Measurements from ENCODE around the gene TAF1L.
"Not testable (repeated sequence)": the region's sequence is repeated elsewhere in the genome, so short reads cannot be mapped to it uniquely, and the experiment has no call there.

Gene TAF1L, protein sequence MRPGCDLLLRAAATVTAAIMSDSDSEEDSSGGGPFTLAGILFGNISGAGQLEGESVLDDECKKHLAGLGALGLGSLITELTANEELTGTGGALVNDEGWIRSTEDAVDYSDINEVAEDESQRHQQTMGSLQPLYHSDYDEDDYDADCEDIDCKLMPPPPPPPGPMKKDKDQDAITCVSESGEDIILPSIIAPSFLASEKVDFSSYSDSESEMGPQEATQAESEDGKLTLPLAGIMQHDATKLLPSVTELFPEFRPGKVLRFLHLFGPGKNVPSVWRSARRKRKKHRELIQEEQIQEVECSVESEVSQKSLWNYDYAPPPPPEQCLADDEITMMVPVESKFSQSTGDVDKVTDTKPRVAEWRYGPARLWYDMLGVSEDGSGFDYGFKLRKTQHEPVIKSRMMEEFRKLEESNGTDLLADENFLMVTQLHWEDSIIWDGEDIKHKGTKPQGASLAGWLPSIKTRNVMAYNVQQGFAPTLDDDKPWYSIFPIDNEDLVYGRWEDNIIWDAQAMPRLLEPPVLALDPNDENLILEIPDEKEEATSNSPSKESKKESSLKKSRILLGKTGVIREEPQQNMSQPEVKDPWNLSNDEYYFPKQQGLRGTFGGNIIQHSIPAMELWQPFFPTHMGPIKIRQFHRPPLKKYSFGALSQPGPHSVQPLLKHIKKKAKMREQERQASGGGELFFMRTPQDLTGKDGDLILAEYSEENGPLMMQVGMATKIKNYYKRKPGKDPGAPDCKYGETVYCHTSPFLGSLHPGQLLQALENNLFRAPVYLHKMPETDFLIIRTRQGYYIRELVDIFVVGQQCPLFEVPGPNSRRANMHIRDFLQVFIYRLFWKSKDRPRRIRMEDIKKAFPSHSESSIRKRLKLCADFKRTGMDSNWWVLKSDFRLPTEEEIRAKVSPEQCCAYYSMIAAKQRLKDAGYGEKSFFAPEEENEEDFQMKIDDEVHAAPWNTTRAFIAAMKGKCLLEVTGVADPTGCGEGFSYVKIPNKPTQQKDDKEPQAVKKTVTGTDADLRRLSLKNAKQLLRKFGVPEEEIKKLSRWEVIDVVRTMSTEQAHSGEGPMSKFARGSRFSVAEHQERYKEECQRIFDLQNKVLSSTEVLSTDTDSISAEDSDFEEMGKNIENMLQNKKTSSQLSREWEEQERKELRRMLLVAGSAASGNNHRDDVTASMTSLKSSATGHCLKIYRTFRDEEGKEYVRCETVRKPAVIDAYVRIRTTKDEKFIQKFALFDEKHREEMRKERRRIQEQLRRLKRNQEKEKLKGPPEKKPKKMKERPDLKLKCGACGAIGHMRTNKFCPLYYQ (N-terminal part only)

DNA sequence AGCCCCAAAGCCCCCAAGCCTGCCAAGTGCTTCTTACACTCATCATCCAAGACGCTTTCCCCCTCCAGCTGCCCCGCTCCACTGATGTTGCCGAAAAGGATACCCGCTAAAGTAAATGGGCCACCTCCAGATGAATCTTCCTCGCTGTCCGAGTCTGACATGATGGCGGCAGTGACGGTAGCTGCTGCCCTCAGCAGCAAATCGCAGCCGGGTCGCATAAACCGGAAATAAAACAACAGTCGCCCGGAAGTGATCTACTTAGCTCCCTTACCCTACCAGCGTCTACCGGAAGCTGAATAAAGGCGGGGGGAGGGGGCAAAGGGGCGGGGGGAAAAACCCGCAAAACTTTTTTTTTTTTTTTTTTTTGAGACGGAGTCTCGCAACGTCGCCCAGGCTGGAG is at the start of gene TAF1L:
TAF1L (minus strand) TSS at position 308 of the 400 bp plus-strand sequence; CDS start at position 218, 90 bp downstream.
- no peak for DNase-seq (ENCODE audit: low spot score)

DNA sequence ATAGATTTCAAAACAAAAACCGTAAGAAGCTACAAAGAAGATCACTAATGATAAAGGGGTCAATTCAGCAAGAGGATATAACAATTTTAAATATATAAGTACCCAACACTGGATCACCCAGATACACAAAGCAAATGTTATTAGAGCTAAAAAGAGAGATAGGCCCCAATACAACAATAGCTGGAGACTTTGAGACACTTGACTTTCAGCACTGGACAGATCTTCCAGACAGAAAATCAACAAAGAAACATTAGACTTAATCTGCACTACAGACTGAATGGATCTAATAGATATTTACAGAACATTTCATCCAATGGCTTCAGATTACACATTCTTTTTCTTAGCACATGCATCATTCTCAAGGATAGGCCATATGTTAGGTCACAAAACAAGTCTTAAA is 46.3 kb upstream of the TAF1L start:
- DNase-seq (ENCODE audit: low spot score): no peak

DNA sequence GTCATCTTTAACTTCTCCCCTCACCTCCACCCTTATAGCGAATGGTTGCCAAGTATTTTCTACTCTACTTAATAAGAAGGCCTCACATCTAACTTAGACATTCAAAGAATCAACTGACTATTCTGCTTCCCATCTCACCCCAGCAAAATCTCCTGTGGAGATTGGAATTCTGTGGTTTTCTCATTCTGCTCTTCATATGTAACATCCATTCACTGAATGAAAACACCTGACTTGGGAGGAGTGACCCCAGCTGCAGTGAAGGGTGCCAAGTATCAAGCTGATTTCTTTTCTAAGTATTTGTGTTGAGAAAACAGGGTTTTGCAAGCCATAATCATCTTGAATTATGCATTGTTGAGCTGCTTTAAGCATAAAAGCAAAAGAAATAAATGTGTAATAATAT is 42.5 kb upstream of the TAF1L start:
- no peak for DNase-seq (ENCODE audit: low spot score)

DNA sequence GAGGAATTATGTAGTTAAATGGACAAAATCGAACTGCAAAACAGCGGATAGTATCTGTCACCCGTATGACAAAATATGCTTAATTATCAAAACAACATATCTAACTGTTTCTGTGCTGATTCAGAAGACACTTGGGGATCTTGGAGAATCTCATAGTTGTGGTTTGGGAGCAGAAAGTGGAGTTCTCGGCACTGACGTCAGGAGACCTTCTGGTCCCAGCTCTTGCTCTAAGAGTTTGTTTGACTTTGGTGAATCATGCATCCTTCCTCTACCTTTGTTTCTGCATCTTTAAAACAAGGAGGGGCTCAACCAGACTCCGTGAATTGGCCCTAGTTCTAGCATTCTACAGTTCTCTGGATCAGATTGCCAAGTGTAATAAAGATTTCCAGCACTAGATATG is 37.0 kb upstream of the TAF1L start:
- DNase-seq (ENCODE audit: low spot score): no peak

DNA sequence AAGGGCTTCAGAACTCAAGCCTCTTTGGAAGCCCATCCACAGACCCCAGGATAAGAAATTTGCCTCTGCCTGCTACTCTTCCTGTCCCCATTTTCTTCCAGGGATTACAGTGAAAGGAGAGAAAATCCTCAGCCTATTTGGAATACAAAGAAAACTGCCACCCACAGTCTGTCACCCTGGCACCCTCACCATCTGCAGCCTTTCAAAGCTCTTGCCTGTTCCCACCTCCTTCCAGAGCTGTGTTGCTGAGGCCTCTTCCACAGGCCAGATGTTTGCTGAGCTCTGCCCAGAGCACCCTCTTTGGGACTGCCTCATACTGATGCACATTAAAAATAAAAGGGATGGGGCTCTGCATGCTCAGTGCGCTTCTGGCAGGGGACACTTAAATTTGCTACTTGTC is 35.9 kb upstream of the TAF1L start:
- no peak for DNase-seq (ENCODE audit: low spot score)

DNA sequence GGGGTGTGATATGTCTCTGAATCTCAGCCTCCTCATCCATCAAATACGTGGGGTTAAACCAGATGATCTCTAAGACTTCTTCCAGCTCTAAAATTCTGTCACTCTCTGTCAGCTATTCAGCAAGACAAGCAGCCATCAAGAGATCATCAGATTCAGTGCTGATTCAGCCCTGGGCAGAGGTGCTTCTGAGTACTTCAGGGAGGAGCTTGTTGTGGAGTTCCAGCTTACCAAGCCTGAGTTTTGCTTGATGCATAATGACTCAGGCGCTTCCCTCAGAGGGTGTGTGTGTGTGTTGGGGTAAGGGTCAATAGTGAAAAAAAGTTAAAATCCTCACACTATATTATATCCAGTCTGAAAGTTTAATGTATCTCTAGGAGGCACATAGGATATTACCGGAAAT is 29.6 kb upstream of the TAF1L start:
- no peak for DNase-seq (ENCODE audit: low spot score)

DNA sequence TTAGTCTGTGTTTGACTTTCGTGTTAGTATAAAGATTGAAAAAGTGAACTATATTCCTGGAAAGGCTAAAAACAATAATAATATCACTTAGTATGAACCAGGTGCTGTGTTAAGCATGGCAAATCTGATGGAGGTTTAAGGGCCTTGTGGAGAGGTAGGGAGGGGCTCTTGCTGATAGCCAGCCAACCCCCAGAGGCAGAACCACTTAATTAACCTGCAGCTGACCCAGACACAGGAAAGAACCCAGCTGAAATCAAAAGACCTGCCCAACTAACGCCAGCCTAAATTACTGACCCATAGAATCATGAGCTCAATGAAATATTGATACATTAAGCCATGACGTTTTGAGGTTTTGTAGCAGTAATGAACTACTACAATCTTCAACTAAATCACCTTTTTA is 28.3 kb upstream of the TAF1L start:
- no peak for DNase-seq (ENCODE audit: low spot score)

DNA sequence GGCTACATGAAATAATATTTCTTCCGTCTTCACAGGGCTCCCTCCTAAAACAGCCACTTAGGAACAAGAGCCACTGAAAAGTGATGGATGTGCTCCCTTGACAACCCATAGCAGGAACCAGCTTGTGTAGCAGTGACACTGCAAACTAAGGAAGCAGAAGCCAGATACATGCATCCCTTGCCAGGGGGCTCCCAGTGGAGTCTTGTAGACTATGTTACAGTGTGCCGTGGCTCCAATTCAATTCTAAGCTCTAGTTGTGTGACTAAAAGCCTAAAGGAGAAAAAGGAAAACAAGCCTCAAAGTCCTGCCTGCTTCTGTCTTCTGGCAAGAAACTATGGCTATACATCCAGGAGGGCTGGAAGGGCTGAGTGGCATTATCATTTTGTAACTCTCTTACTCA is 12.2 kb upstream of the TAF1L start:
- no peak for DNase-seq (ENCODE audit: low spot score)

DNA sequence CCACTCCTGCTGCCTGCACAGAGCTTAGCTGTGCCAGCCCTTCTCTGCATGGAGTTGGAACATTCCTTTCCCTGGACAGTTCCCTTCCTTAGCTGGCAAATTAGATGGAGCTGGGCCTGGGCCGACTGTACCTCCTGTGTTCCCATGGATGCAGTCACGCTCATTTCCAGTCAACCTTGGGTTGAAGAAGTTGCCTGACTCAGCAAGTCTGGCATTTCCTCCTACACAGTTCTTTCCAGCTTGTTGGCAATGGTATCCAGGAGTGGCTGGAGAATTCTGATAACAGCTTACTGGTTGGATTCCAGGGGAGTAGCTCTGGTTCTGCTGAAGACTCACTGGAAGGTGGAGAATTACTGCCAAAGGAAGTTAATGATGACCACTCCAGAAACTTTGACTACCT is 9.2 kb upstream of the TAF1L start:
- DNase-seq (ENCODE audit: low spot score): no peak

DNA sequence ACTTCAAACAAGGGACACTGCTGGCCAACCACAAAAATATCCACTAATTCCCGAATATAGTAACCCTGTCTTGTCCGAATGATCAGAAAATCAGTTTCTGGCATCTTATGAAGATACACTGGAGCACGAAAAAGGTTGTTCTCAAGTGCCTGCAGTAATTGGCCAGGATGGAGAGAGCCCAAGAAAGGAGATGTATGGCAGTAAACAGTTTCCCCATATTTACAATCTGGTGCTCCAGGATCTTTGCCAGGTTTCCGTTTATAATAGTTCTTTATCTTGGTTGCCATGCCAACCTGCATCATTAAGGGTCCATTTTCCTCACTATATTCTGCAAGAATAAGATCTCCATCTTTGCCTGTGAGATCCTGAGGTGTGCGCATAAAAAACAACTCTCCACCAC is 2.3 kb downstream of the TAF1L start:
- DNase-seq (ENCODE audit: low spot score): not testable (repeated sequence)

DNA sequence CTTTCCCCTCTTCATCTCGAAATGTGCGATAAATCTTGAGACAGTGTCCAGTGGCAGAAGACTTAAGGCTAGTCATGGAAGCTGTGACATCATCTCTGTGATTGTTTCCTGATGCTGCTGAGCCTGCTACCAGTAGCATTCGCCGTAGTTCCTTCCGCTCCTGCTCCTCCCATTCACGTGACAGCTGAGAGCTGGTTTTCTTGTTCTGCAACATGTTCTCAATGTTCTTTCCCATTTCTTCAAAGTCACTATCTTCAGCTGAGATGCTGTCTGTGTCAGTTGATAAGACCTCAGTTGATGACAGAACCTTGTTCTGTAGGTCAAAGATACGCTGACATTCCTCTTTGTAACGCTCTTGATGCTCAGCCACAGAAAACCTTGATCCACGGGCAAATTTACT is 3.5 kb downstream of the TAF1L start:
- DNase-seq (ENCODE audit: low spot score): no peak

DNA sequence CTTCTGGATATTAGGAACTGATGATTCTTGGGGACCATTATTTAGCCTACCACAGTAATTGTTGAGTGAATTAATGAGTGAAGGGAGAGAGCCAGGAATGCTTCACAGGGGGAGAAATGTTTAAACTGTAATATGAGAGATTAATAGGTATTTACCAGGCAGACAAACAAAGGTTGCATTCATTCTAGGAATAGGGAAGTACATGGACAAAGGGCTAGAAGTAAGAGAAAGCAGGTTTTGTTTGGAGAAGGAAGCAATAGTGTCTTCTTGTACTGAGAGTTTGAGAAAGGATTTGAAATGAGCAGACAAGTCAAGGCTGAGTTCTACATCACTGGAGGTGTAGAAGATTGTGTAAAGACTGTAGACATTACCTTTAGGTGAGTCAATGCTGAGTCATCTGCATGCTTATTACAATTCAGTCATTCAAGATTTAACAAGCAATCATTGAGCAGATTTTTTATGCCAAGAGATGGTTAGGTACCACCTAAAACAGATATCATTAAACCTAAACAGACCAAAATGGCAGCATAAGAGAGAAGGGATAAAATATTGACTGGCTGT is 8.0 kb downstream of the TAF1L start:
- no peak for DNase-seq (ENCODE audit: low spot score)

DNA sequence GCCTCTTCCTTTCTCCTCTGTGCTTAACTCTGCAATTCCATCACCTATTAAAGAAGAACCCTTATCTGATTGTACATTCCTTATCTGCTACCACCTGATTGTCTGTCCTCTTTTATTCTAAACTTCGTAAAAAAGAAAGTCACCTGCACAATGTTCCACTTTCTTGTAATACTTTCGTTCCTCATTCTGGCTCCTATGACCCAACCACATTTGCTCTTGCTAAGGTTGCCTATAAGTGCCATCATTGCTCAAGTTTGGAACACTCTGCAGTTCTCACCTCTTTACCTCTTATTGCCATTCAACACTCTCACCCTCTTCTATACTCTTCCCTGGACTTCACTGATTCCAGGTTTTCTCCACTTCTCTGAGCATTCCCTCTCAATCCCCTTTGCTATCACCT is 10.1 kb downstream of the TAF1L start:
- no peak for DNase-seq (ENCODE audit: low spot score)

DNA sequence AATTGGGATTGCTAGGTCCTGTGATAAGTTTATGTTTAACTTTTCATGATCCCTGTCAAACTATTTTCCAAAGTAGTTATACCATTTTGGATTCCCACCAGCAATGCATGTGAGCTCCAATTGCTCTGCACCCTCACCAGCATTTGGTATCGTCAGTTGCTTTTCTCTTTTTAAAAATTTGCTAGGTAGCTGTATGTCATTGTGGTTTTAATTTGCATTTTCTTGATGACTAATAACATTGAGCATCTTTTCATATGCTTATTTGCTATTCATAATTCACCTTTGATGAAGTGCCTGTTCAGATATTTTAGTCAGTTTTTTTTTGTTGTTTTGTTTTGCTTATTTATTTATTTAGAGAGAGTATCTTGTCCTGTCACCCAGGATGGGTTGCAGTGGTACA is 12.5 kb downstream of the TAF1L start:
- no peak for DNase-seq (ENCODE audit: low spot score)

DNA sequence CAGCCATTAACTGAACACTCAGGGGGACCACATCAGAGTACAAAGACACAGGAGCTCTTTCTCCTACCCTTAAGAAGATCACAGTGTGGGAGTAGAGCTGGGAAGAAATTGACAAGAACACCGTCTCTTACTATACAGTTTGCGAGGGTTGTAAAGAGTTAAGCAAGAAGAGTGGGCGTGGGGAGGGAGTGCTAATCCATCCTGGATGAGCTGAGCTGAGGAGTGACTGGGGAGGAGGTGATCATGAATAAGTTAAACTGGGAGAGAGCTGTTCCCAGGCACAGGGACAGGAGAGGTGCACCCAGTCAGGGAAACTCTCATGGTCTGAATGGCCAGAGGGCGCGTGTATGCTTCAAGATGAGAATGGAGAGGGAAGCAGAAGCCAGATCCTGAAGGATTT is 17.2 kb downstream of the TAF1L start:
- no peak for DNase-seq (ENCODE audit: low spot score)

DNA sequence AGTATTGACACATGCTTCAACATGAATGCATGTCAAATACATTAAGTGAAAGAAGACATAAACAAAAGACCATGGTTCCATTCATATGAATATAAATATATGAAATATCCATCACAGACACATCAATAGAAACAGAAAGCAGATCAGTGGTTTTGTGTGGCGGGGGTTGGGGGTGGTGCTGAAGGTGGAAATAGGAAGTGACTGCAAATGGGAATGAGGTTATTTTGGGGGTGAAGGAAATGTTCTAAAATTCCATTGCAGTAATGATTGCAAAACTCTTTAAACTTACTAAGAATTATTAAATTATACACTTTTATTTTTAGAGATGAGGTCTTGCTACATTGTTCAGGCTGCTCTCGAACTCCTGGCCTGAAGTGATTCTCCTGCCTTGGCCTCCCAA is 28.7 kb downstream of the TAF1L start:
- no peak for DNase-seq (ENCODE audit: low spot score)

DNA sequence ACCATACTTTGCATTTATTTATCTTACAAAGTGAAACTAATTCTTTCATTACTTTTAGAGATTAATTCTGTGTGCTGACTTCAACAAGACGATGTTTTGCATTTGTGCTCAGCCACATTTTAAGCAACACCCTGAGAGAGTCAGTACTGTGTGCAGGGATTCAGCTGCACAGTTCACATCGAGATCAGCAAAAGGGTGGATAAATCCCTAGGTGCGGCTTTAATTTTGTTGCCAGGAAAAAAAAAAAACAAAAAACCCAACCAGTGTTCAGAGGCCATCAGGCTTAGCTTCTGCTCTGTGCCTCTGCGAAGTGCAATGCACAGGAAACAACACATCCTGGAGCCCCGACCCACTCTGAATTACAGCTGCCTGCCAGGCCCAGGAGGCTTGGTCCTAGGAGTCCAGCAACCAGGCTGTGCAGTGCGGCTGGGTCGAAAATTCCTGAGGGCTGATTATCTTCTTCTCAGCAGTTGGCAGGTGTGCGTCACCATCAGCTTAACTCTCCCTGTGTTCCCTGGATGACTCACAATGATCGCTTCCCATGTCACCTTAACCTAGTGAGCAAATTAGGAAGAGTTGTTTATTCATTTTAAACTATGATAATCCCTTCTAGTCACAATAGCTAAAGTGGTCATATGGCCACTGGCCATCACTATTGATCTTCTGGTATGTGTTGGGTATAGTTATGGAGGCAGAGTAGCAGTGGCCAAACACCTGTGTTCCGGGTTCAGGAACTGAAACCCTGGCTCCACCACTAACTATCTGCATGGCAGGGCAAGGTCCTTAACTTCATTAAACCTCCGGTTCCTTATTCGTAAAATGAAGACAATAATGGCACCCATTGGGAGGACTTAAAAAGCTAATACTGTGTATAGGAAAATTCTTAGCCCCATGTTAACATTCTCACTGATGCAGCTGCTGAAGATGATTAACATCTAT is 31.3 kb downstream of the TAF1L start:
- no peak for DNase-seq (ENCODE audit: low spot score)

DNA sequence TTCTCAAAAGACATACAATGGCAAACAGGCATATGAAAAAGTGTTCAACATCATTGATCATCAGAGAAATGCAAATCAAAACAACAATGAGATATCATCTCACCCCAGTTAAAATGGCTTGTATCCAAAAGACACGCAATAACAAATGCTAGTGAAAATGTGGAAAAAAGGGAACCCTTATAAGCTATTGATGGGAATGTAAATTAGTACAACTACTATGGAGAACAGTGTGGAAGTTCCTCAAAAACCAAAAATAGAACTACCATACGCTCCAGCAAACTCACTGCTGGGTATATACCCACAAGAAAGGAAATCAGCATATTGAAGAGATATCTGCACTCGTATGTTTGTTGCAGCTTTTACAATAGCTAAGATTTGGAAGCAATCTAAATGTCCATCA is 36.4 kb downstream of the TAF1L start:
- not testable (repeated sequence) for DNase-seq (ENCODE audit: low spot score)

DNA sequence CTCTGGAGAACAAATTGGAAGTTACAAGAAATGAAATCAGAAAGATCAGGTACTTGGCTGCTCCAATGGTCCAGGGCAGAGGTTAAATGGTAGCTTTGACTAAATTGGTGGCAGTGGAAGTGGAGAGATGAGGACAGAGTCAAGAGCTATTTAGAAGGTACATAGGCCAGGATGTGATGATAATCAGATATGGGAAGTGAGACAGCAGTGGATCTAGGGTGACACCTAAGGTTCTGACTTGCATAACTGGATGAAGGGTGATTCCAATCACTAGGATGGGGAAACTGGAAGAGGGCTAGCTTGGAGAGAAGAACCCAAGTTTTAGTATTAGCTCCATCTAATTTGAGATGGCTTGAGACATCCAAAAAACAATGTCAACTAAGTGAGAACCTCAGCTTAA is 38.5 kb downstream of the TAF1L start:
- DNase-seq (ENCODE audit: low spot score): no peak

DNA sequence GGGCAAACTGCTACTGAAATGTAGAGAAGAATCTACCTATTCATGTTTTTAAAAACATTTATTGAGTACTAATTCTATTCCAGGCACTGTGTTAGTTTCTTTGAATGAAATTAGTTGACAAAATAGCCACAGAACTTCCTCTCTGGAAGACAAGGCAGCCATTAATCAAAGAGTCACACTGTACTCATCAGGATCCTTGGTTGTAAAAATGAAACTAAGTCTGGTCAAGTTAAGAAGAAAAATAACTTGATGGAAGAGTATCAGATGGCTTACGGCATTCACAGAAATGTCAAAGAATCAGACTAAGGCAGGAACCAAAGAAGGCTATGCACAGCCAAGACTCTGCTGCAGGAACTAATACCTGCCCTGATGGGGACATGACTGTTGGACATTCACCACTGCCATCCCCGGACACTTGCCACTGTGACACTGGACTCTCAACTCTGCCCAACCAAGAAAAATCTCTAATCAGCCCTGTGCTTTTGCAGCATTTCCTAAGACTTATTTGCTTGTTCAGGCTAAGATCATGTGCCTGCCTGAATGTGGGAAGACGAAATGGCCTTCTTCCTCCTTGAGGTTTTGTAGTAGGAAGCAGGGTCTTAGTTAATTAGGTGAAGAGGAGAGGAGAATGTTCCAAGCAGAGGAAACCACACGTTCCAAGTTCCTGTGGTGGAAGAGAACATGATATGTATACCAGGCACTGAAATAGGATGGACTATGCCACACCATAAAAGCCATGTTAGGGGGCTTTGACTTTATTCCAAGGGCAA is 39.2 kb downstream of the TAF1L start:
- DNase-seq (ENCODE audit: low spot score): no peak
